Duodenal mucosa (tissue), 2 donors: ENCODE data around the gene LYPD6B.

Source experiments
- H3K27ac ChIP-seq: one replicate; pipeline ENCODE4 v1.7.0; 2013; ENCODE audit warnings: low read depth, low read length
- H3K27me3 ChIP-seq, 2 donors: one replicate each; pipeline ENCODE4 v1.7.0; 2013; ENCODE audit warnings: low read length in 2 of 2, control low read depth in 1 of 2; ENCODE audit not compliant: insufficient read depth in 2 of 2, control insufficient read depth in 1 of 2
- H3K36me3 ChIP-seq, 2 donors: one replicate each; pipeline ENCODE4 v1.7.0; 2013; ENCODE audit warnings: low read length in 2 of 2, control low read depth in 1 of 2; ENCODE audit not compliant: insufficient read depth in 2 of 2, control insufficient read depth in 1 of 2
- H3K4me1 ChIP-seq, 2 donors: one replicate each; pipeline ENCODE4 v1.7.0; 2013; ENCODE audit warnings: low read length in 2 of 2, control low read depth in 1 of 2; ENCODE audit not compliant: insufficient read depth in 2 of 2, control insufficient read depth in 1 of 2
- H3K4me3 ChIP-seq, 2 donors: one replicate each; pipeline ENCODE4 v1.7.0; 2013; ENCODE audit warnings: low read length in 2 of 2, low read depth in 1 of 2
- H3K9ac ChIP-seq, 2 donors: one replicate each; pipeline ENCODE4 v1.7.0; 2013; ENCODE audit warnings: low read length in 2 of 2, low read depth in 1 of 2
- H3K9me3 ChIP-seq, 2 donors: one replicate each; pipeline ENCODE4 v1.7.0; 2013; ENCODE audit warnings: low read length in 2 of 2, control low read depth in 1 of 2; ENCODE audit not compliant: control insufficient read depth in 1 of 2

LYPD6B gene

DNA sequence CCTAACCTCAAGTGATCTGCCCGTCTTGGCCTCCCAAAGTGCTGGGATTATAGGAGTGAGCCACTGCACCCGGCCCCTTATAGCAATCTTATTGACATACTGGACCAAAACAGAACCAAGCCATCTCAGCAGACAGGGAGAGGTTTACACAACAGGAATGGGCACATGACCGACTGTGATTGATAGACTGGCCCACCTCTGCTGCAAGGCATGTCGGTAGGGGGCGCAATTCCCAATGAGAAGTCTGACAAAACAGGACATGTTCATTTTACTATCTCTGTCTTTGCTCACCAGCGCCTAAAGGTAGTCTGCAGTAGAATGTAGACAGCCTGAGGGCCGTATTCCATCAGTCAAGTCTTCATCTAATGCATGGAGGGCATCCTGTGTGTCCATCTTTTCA lies 2.0 kb downstream of the LYPD6B start:
- Histone ChIP-seq H3K4me3 (no peak overlapping the region), H3K27me3 (peaks cover 6 to 21% of the 10 kb centered on the region in 2 donors), H3K4me1 (no peaks in the 10 kb centered on the region), H3K27ac (no peak overlapping the region), H3K9me3 (no peaks in the 10 kb centered on the region), H3K9ac (no peak overlapping the region), H3K36me3 (no peaks in the 10 kb centered on the region)

GRCh38 chr2:149041482-149041881 lies 3.0 kb downstream of the LYPD6B start:
- no peaks in the 10 kb centered on the region for H3K9me3 ChIP-seq
- H3K27ac ChIP-seq, result no peak overlapping the region
- no peak overlapping the region for H3K9ac ChIP-seq
- no peaks in the 10 kb centered on the region for H3K4me1 ChIP-seq
- no peak overlapping the region for H3K4me3 ChIP-seq
- no peaks in the 10 kb centered on the region for H3K36me3 ChIP-seq
- peaks cover 3 to 21% of the 10 kb centered on the region in 2 donors for H3K27me3 ChIP-seq

- Histone ChIP-seq H3K36me3 (no peaks in the 10 kb centered on the region), H3K27me3 (peaks cover 0 to 12% of the 10 kb centered on the region in 2 donors), H3K4me3 (no peak overlapping the region), H3K9me3 (no peaks in the 10 kb centered on the region), H3K27ac (no peak overlapping the region), H3K9ac (no peak overlapping the region), H3K4me1 (no peaks in the 10 kb centered on the region)
Observed at GRCh38 chr2:149042881-149043280, 4.4 kb downstream of the LYPD6B start.

DNA sequence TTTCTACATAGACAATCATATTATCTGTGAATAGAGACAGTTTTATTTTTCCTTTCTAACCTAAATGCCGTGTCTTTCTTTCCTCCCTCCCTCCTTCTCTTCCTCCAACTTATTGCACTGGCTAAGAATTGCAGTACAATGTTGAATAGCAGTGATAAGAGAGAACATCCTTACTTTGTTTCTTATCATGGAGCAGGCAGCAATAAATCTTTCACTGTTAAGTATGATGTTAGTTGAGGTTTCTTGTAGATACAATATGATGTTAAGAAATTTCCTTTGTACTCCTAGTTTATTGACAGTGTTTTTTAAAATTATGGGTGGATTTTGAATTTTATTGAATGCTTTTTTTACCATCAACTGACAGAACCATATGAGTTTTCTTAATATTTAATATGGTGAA lies 6.0 kb downstream of the LYPD6B start:
- Histone ChIP-seq H3K9ac (no peak overlapping the region), H3K27ac (no peak overlapping the region), H3K4me1 (no peaks in the 10 kb centered on the region), H3K27me3 (peaks cover 0 to 6% of the 10 kb centered on the region in 2 donors), H3K4me3 (no peak overlapping the region), H3K9me3 (no peaks in the 10 kb centered on the region), H3K36me3 (no peaks in the 10 kb centered on the region)

- no peak overlapping the region for H3K27ac ChIP-seq
- H3K9me3 ChIP-seq, result no peaks in the 10 kb centered on the region
- H3K4me3 ChIP-seq, result no peak overlapping the region
- no peaks in the 10 kb centered on the region for H3K36me3 ChIP-seq
- H3K9ac ChIP-seq, result no peak overlapping the region
- no peaks in the 10 kb centered on the region for H3K27me3 ChIP-seq
- H3K4me1 ChIP-seq, result no peaks in the 10 kb centered on the region
Observed at GRCh38 chr2:149047118-149047517, 8.6 kb downstream of the LYPD6B start.

DNA sequence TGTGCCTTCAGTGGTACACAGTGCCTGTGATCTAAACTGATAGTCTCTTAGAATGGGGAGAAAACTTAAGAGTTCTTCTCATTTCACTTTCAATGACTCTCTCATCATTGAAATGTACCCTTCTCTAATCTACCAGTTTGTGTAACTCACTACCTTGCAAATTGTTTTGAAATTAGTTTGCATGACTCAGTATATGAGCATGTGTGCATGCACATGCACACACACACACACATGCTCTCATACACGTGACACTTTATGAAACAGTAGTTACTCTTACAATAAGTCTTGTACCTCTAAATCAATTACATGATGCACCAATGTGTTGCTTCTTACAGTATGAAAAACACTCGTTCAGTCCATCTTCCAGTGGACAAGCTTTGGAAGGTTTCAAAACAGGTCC lies 10.6 kb downstream of the LYPD6B start:
- no peaks in the 10 kb centered on the region for H3K4me1 ChIP-seq
- H3K27me3 ChIP-seq, result no peaks in the 10 kb centered on the region
- H3K4me3 ChIP-seq, result no peak overlapping the region
- H3K9me3 ChIP-seq, result no peaks in the 10 kb centered on the region
- H3K36me3 ChIP-seq, result no peaks in the 10 kb centered on the region
- no peak overlapping the region for H3K9ac ChIP-seq
- H3K27ac ChIP-seq, result no peak overlapping the region

- H3K27me3 ChIP-seq, result no peaks in the 10 kb centered on the region
- H3K4me3 ChIP-seq, result no peak overlapping the region
- no peak overlapping the region for H3K9ac ChIP-seq
- no peaks in the 10 kb centered on the region for H3K9me3 ChIP-seq
- H3K36me3 ChIP-seq, result no peaks in the 10 kb centered on the region
- H3K27ac ChIP-seq, result no peak overlapping the region
- no peaks in the 10 kb centered on the region for H3K4me1 ChIP-seq
Observed at GRCh38 chr2:149050188-149050587, 11.7 kb downstream of the LYPD6B start.

- Histone ChIP-seq H3K27me3 (no peaks in the 10 kb centered on the region), H3K9me3 (no peaks in the 10 kb centered on the region), H3K4me1 (peaks cover 0 to 7% of the 10 kb centered on the region in 2 donors), H3K27ac (no peak overlapping the region), H3K9ac (no peak overlapping the region), H3K36me3 (no peaks in the 10 kb centered on the region), H3K4me3 (no peak overlapping the region)
Observed at GRCh38 chr2:149055751-149056150, 17.3 kb downstream of the LYPD6B start.

DNA sequence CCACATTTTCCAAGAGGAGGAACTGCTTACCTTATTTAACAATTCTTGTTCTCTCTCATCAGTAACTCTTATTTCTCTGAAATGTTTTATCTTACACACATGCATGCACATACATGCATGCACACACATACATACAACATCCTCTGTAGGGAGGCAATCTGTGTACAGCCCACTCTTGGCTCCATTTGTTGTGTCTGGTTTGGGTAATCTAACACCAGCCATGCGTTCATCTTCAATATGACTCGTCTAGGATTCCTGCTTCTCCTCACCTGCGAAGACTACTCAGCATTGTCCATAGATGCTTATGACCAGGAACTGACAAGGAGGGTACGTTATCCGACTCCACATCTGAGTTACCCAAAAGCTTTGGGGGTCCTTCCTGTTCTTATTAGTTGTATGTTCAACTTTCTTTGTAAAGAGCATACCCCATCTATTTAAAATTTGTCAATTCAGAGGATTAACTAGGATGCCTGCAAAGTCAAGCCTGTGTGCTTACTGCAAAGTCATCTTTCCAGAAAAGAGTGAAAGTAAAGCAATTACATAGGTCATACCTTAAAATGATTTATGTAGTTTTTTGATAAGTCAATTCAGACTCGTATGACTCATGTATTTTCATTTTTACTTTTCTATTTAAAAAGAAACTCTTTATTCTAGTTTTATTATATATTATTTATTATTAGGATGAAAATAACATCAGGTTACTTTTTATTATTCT lies 18.2 kb downstream of the LYPD6B start:
- Histone ChIP-seq H3K4me1 (peaks cover 0 to 7% of the 10 kb centered on the region in 2 donors), H3K4me3 (no peak overlapping the region), H3K9me3 (no peaks in the 10 kb centered on the region), H3K36me3 (no peaks in the 10 kb centered on the region), H3K9ac (no peak overlapping the region), H3K27ac (no peak overlapping the region), H3K27me3 (no peaks in the 10 kb centered on the region)

DNA sequence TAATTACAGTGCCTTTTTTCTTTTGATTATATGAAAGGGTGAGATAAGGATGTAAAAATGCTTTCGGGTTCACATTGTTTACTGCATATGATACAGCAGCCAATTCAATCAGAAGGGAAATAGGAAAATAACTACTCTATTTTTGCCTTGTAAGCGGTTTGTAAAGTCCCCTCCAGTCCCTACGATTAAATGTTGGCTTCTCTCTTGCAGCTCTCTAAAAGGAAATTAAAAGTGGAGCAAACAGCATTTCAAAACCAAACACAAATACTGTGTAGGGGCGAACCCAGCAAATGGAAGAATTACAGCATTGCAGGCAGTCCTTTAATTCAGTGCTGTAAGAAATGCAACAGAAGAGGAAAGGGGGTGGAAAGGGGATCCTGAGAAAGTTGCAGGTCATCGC lies 18.9 kb downstream of the LYPD6B start:
- Histone ChIP-seq H3K4me3 (no peak overlapping the region), H3K27ac (no peak overlapping the region), H3K36me3 (no peaks in the 10 kb centered on the region), H3K27me3 (no peaks in the 10 kb centered on the region), H3K9me3 (no peaks in the 10 kb centered on the region), H3K9ac (no peak overlapping the region), H3K4me1 (peaks cover 0 to 7% of the 10 kb centered on the region in 2 donors)
